DOHH2 (cell line): ENCODE data around the gene DDX19B.
"Not testable (repeated sequence)": the region's sequence is repeated elsewhere in the genome, so short reads cannot be mapped to it uniquely, and the experiment has no call there.

Experiments
- H3F3A ChIP-seq: fragments of 200-600 bp; sonication (generic), shearing (Covaris generic); 2 replicates; pipeline ENCODE4 v1.6.0; 2016; ENCODE audit warnings: antibody characterized with exemption, mild to moderate bottlenecking; ENCODE audit not compliant: control insufficient read depth, insufficient read depth
- H3K27ac ChIP-seq: fragments of 200-600 bp; sonication (generic); 2 replicates; pipeline ENCODE4 v1.5.1; 2014; ENCODE audit warnings: low read depth, mild to moderate bottlenecking, low read length, moderate library complexity
- H3K27me3 ChIP-seq: fragments of 200-600 bp; sonication (generic); 2 replicates; pipeline ENCODE4 v1.6.1; 2014; ENCODE audit warnings: mild to moderate bottlenecking, low read length, mixed read lengths; ENCODE audit not compliant: control insufficient read depth
- H3K36me3 ChIP-seq: fragments of 200-600 bp; sonication (generic); 2 replicates; pipeline ENCODE4 v1.6.1; 2014; ENCODE audit warnings: mild to moderate bottlenecking, low read length, moderate library complexity, mixed read lengths; ENCODE audit not compliant: control insufficient read depth
- H3K4me1 ChIP-seq: fragments of 200-600 bp; sonication (generic); 2 replicates; pipeline ENCODE4 v1.6.1; 2014; ENCODE audit warnings: mild to moderate bottlenecking, low read length, mixed read lengths; ENCODE audit not compliant: control insufficient read depth
- H3K4me2 ChIP-seq: fragments of 200-600 bp; sonication (generic); 2 replicates; pipeline ENCODE4 v1.6.0; 2014; ENCODE audit warnings: mild to moderate bottlenecking, low read length, moderate library complexity
- H3K4me3 ChIP-seq: fragments of 200-600 bp; sonication (generic); 2 replicates; pipeline ENCODE4 v1.5.1; 2014; ENCODE audit warnings: mild to moderate bottlenecking, low read length, mixed read lengths
- H3K79me2 ChIP-seq: fragments of 200-600 bp; sonication (generic); 2 replicates; pipeline ENCODE4 v1.6.1; 2014; ENCODE audit warnings: mild to moderate bottlenecking, low read length, mixed read lengths; ENCODE audit not compliant: control insufficient read depth
- H3K9me2 ChIP-seq: fragments of 200-600 bp; sonication (generic); replicated peaks from 2 replicates; pipeline ENCODE4 v1.6.1; 2014; ENCODE audit warnings: mild to moderate bottlenecking, low read length, mixed read lengths; ENCODE audit not compliant: control insufficient read depth
- H3K9me3 ChIP-seq: fragments of 200-600 bp; sonication (generic); 2 replicates; pipeline ENCODE4 v1.6.1; 2014; ENCODE audit warnings: antibody characterized with exemption, low read length, mixed read lengths; ENCODE audit not compliant: control insufficient read depth, insufficient read depth
- H4K20me1 ChIP-seq: fragments of 200-600 bp; sonication (generic); 2 replicates; pipeline ENCODE4 v1.6.0; 2014; ENCODE audit warnings: low read depth, mild to moderate bottlenecking, antibody characterized with exemption, low read length, moderate library complexity; ENCODE audit not compliant: control insufficient read depth, insufficient read depth
- CTCF ChIP-seq: fragments of 200-600 bp; sonication (generic); IDR thresholded peaks from one replicate; pipeline ENCODE4 v1.5.1; 2014; ENCODE audit warnings: antibody characterized with exemption, mild to moderate bottlenecking, low read depth, low read length; ENCODE audit not compliant: poor library complexity, severe bottlenecking
- EZH2phosphoT487 ChIP-seq: fragments of 200-600 bp; sonication (generic); IDR thresholded peaks from 2 replicates; pipeline ENCODE4 v1.6.1; 2017; ENCODE audit warnings: borderline replicate concordance, mild to moderate bottlenecking, antibody characterized with exemption, low read length, moderate library complexity, mixed read lengths

Gene DDX19B

DNA sequence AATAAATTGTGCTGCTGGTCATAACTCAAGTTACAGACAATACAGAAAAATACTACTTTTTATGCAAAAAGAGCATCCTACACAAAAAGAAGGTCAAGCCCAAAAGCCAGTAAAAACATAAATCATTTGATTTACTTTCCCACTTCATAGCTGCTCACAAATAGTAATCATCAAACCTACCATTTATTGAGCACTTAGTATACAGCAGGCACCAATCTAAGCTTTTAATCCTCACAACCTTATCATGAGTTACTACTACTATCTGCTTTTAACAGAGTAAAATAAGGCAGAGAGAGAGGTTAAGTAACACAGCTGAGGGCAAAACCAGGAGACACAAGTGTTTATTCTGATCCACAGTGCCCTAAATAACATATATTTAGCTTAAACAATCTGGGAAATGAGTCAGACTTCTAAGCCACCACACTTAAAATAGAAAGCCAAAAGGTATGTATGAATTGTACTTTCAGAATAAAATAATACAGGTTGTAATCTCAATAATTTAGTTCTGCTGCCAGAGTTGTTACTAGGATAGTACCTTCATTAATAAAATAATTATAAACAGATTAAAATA is 8.0 kb upstream of the DDX19B start:
- H3K27ac ChIP-seq, result no peak overlapping the region
- peaks cover 20% of the 10 kb centered on the region for H3K4me1 ChIP-seq
- no peaks in the 10 kb centered on the region for H3K9me3 ChIP-seq
- H3K36me3 ChIP-seq, result peaks cover 18% of the 10 kb centered on the region
- H3K4me2 ChIP-seq, result no peak overlapping the region
- peaks cover 4% of the 10 kb centered on the region; the same call in 1 of the 2 replicates for H3F3A ChIP-seq
- TF ChIP-seq CTCF, result no peak
- TF ChIP-seq EZH2phosphoT487, result no peak
- H3K4me3 ChIP-seq, result no peak overlapping the region
- H4K20me1 ChIP-seq, result no peaks in the 10 kb centered on the region
- no peaks in the 10 kb centered on the region for H3K27me3 ChIP-seq
- H3K9me2 ChIP-seq, result no peaks in the 10 kb centered on the region
- H3K79me2 ChIP-seq, result peaks cover 30% of the 10 kb centered on the region

DNA sequence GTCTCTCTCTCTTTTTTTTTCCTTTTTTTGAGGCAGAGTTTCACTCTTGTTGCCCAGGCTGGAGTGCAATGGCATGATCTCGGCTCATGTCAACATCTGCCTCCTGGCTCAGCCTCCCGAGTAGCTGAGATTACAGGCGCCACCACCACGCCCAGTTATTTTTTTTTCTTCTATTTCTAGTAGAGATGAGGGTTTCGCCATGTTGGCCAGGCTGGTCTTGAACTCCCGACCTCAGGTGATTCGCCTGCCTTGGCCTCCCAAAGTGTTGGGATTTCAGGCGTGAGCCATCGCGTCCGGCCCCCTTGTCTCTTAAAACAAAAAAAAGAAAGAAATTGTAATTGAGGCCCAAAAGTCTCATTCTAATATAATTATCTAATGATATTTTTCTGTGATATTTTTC is 6.8 kb upstream of the DDX19B start:
- not testable (repeated sequence) for H3K27me3 ChIP-seq, H3K4me3 ChIP-seq, H3F3A ChIP-seq, H4K20me1 ChIP-seq, H3K9me2 ChIP-seq, H3K4me2 ChIP-seq, H3K27ac ChIP-seq, H3K9me3 ChIP-seq
- H3K4me1 ChIP-seq, result peaks cover 20% of the 10 kb centered on the region
- H3K36me3 ChIP-seq, result peaks cover 14% of the 10 kb centered on the region
- peaks cover 22% of the 10 kb centered on the region for H3K79me2 ChIP-seq

DNA sequence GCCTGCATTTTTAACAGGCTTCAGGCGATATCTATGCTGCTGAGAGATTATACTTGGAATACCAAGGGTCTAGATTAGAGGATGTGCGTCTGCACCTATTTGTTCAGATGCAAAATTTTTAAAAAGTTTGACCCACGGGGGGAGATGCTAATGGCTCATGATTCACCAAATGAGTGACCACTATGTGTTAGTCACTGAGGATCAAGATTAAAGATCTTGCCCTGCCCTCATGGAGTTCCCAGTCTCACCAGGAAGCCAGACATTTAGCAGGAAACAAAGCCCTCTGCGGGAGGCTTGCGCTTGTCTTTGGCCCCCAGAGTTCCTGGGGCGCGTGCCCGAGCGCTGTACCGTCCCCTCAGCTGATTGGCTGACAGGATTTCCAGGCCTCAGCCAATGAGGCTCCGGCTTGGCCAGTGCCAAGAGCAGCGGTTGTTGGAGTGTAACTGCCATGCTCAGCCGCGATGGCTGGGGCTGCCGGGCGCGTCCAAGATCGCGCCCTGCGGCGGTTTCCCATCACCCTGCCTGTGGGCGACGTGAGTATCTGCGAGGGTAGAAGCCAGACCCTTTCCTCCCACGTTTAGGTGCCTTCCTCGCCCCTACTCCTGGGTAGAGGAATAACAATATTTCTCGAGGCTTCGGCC is 4.5 kb upstream of the DDX19B start:
- H3K27ac ChIP-seq, result no peak overlapping the region
- H3K27me3 ChIP-seq, result no peaks in the 10 kb centered on the region
- H3K4me3 ChIP-seq, result no peak overlapping the region
- H3K36me3 ChIP-seq, result peaks cover 5% of the 10 kb centered on the region; the same call in 1 of the 2 replicates
- H3K9me2 ChIP-seq, result no peaks in the 10 kb centered on the region
- peaks cover 10% of the 10 kb centered on the region for H3K79me2 ChIP-seq
- H3K4me2 ChIP-seq, result no peak overlapping the region
- H4K20me1 ChIP-seq, result no peaks in the 10 kb centered on the region
- H3K4me1 ChIP-seq, result peaks cover 17% of the 10 kb centered on the region
- TF ChIP-seq CTCF (no peak), EZH2phosphoT487 (no peak)
- no peaks in the 10 kb centered on the region for H3K9me3 ChIP-seq
- peaks cover 7% of the 10 kb centered on the region; the same call in 1 of the 2 replicates for H3F3A ChIP-seq

DNA sequence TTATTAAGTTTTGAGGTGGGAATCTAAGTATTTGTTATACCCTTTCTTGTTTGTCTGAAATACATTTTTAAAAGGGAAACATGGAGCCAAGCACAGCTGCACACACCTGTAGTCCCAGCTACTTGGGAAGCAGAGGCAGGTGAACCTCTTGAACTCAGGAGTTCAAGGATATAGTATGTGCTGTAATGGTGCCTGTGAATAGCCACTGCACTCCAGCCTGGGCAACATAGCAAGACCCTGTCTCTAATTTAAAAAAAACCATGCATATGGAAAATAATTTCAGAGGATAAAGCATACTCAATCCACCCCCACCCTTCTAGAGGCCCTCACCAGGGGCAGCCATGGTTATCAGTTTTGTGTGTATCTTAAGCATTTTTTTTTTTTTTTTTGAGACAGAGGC is 3.4 kb upstream of the DDX19B start:
- Histone ChIP-seq H3K79me2 (peaks cover 22% of the 10 kb centered on the region), H4K20me1 (no peaks in the 10 kb centered on the region), H3K36me3 (peaks cover 9% of the 10 kb centered on the region), H3K4me3 (no peak overlapping the region), H3K4me1 (peaks cover 17% of the 10 kb centered on the region), H3K4me2 (no peak overlapping the region), H3K27me3 (no peaks in the 10 kb centered on the region), H3F3A (peaks cover 7% of the 10 kb centered on the region; the same call in 1 of the 2 replicates), H3K9me3 (no peaks in the 10 kb centered on the region), H3K9me2 (no peaks in the 10 kb centered on the region), H3K27ac (no peak overlapping the region)
- TF ChIP-seq EZH2phosphoT487, result no peak
- no peak for TF ChIP-seq CTCF
